Measurements from ENCODE around the gene EIF5AL1.

DNA sequence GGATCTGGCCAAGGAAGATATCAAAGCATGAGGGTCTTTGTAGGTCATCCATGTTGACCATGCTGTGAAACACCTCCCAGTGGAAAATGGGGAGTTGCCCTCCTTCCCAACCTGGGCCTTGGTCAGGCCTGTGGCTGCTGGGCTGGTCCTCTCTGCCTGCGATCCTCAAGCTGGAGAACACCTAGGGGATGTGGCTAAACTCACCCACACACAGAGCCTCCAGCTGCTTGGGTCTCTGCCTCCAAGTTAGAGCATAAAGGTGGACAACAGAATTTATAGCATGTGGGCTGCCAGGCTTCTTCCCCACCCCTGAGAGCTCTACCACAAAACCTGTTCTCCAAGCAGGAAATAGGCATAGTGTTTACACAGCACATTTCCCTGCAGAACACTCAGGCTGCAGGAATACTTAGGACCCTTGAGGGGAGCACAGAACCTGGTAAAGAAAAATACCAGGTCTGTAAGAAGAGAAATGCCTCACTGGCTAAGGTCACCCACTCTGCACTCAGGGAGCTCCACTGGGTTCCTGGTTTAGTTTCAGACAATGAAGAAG, 47.9 kb downstream of the EIF5AL1 start, which contains the start of gene SFTPA2:
- TF ChIP-seq ERF (CRISPR knock-in tag; IDR thresholded peaks at IDR 0.05) = no peak
- TF ChIP-seq FOXP1 (CRISPR knock-in tag; IDR thresholded peaks at IDR 0.05) = no peak
